Endodermal cell (in vitro differentiated cells): Measurements from ENCODE around the gene SRGAP2C. TPM values are rescaled to one million over a fixed set of nuclear protein-coding genes. Genes with fewer than 3 reads are reported as not detected.
"Not testable (repeated sequence)": the region's sequence is repeated elsewhere in the genome, so short reads cannot be mapped to it uniquely, and the experiment has no call there.

Source experiments
- DNase-seq: peaks from one replicate; pipeline ENCODE4 v3.0.0-alpha.2; 2017
- H3K27ac ChIP-seq: 2 replicates; pipeline ENCODE4 v1.5.1; 2013; ENCODE audit warnings: mild to moderate bottlenecking, low read depth, low read length, moderate library complexity
- H3K27me3 ChIP-seq: 2 replicates; pipeline ENCODE4 v1.6.1; 2013; ENCODE audit warnings: mild to moderate bottlenecking, low read length, moderate library complexity; ENCODE audit not compliant: insufficient read depth, control insufficient read depth, poor library complexity, severe bottlenecking
- H3K36me3 ChIP-seq: 2 replicates; pipeline ENCODE4 v1.7.0; 2013; ENCODE audit warnings: mild to moderate bottlenecking, low read length, moderate library complexity; ENCODE audit not compliant: control insufficient read depth, insufficient read depth
- H3K4me1 ChIP-seq: one replicate; pipeline ENCODE4 v1.7.0; 2013; ENCODE audit warnings: low read length; ENCODE audit not compliant: control insufficient read depth, insufficient read depth
- H3K4me3 ChIP-seq: 2 replicates; pipeline ENCODE4 v1.5.1; 2013; ENCODE audit warnings: mild to moderate bottlenecking, low read length, moderate library complexity
- H3K9ac ChIP-seq: 2 replicates; pipeline ENCODE4 v1.6.1; 2013; ENCODE audit warnings: mild to moderate bottlenecking, low read length, moderate library complexity; ENCODE audit not compliant: poor library complexity, severe bottlenecking; ENCODE audit errors: extremely low read depth
- H3K9me3 ChIP-seq: 2 replicates; pipeline ENCODE4 v1.6.1; 2013; ENCODE audit warnings: mild to moderate bottlenecking, low read length, moderate library complexity; ENCODE audit not compliant: control insufficient read depth
- H3K27ac Mint-ChIP-seq: 2 replicates; pipeline ENCODE4 v1.8.0; 2020; ENCODE audit warnings: mixed read lengths
- H3K27me3 Mint-ChIP-seq: 2 replicates; pipeline ENCODE4 v1.8.0; 2021; ENCODE audit warnings: mild to moderate bottlenecking, mixed read lengths; ENCODE audit not compliant: insufficient read depth
- H3K36me3 Mint-ChIP-seq: 2 replicates; pipeline ENCODE4 v1.8.0; 2020; ENCODE audit warnings: low read depth, mixed read lengths
- H3K4me1 Mint-ChIP-seq: 2 replicates; pipeline ENCODE4 v1.8.0; 2020; ENCODE audit warnings: mixed read lengths
- H3K4me3 Mint-ChIP-seq: 2 replicates; pipeline ENCODE4 v1.8.0; 2020; ENCODE audit warnings: mild to moderate bottlenecking, moderate library complexity, mixed read lengths
- H3K9me3 Mint-ChIP-seq: 2 replicates; pipeline ENCODE4 v1.8.0; 2020; ENCODE audit warnings: mild to moderate bottlenecking, mixed read lengths
- WGBS, 2 experiments: methylation state at CpG; one replicate each; pipeline versions ENCODE4 v1.1.5 to v1.1.7; 2013; ENCODE audit warnings: missing lambda C conversion rate in 2 of 2, mixed read lengths in 1 of 2; ENCODE audit not compliant: insufficient coverage in 1 of 2, insufficient read length in 1 of 2; 5-methylcytosine and 5-hydroxymethylcytosine counted together
- total RNA-seq, 2 donors: library from RNA; stranded (reverse); fragmentation: NEBNext Ultra II Directional in 1 of 2; extraction: Animal tissue kit (Norgen Biotek cat#: 25700) in 1 of 2; gene quantifications; 2 replicates in 1 of 2; 3 replicates in 1 of 2; pipeline ENCODE4 v1.2.1, GENCODE V29; 2021

Gene SRGAP2C
- total RNA-seq, 2 donors from 2014 or later = 42.4 to 56.0 TPM

DNA sequence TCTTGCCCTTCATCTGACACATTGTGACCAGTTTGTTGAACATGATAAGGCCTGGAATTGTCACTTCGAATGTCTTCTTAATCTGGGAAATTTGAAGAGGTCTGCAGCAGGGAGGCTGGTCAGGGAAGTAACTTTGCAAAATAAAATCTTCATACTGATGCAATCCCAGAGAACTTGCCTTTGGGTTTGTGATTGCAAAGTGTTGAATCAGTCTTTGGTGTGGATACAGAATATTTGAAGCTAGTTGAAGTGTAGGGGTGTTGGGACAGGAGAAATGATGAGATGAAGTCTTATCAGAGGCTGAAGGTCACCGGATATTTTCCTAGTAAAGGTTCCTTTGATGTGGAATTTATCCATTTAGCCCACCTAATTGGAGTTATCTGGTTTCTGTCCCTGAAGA, 42.1 kb downstream of the SRGAP2C start:
- H3K9ac ChIP-seq, H3K27me3 Mint-ChIP-seq, H3K4me1 Mint-ChIP-seq, H3K9me3 ChIP-seq, H3K27ac Mint-ChIP-seq, H3K4me3 Mint-ChIP-seq, DNase-seq, H3K36me3 Mint-ChIP-seq, H3K27me3 ChIP-seq, H3K4me3 ChIP-seq, H3K27ac ChIP-seq, H3K36me3 ChIP-seq, H3K9me3 Mint-ChIP-seq, H3K4me1 ChIP-seq: not testable (repeated sequence)
- WGBS, 2 experiments = no CpG with 5 or more reads among the region's 2 CpGs

DNA sequence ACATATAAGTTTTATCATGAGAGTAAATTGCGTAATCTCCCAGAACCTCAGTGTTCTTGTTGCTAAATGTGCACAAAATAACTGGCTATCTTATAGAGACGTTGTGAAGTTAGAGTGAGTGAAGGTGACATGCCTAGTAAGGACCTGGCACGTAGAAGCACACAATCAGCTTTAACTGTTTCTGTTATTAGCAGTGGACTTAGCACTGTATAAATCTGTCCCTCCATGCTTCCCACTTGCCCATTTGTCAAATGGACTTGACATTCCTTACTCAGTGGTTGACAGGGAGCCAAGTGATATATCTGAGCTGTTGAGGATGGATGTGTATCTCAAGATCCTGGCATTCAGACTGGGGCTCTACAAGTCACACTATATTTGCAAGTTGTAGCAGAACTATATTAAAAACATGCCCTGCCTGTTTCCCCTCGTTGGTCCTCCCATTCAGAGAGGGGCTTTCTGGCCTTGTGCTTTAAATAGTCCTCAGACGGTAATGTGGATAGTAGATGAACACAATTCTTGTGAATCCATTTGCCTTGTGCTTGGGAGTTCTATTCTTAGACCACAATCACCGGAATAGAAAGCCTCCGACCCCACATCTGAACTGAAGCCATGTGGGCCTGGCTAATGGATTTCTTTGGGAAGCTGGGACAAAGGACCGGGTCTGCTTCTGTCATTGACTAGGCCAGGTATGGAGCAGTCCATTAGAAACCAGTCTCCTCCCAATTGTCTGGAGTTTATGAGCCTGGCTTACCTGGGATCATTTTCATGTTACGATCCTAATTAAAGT, 43.0 kb downstream of the SRGAP2C start:
- not testable (repeated sequence) for H3K4me1 ChIP-seq, H3K36me3 Mint-ChIP-seq, H3K9me3 Mint-ChIP-seq, H3K4me1 Mint-ChIP-seq, H3K36me3 ChIP-seq, H3K27me3 Mint-ChIP-seq, H3K27ac Mint-ChIP-seq, H3K9me3 ChIP-seq, H3K9ac ChIP-seq, H3K4me3 ChIP-seq, H3K4me3 Mint-ChIP-seq, H3K27ac ChIP-seq, H3K27me3 ChIP-seq, DNase-seq
- 100% methylated on average over 1 of the region's 9 CpGs; no CpG with 5 or more reads in 1 of the 2 experiments for WGBS, 2 experiments

DNA sequence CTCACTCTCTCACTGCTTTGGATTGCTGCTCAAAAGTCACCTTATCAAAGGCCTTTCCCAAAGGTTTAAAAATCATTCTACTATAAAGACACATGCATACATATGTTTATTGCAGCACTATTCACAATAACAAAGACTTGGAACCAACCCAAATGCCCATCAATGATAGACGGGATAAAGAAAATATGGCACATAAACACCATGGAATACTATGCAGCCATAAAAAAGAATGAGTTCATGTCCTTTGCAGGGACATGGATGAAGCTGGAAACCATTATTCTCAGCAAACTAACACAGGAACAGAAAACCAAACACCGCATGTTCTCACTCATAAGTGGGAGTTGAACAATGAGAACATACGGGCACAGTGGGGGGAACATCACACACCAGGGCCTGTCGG, 45.9 kb downstream of the SRGAP2C start:
- not testable (repeated sequence) for H3K27ac Mint-ChIP-seq, H3K9me3 Mint-ChIP-seq, H3K27me3 Mint-ChIP-seq, H3K4me1 ChIP-seq, H3K27me3 ChIP-seq, H3K9ac ChIP-seq, H3K4me3 ChIP-seq, H3K4me3 Mint-ChIP-seq, H3K36me3 ChIP-seq, H3K27ac ChIP-seq, H3K36me3 Mint-ChIP-seq, DNase-seq, H3K4me1 Mint-ChIP-seq, H3K9me3 ChIP-seq
- 100% methylated on average over 1 of the region's 4 CpGs; no CpG with 5 or more reads in 1 of the 2 experiments for WGBS, 2 experiments

DNA sequence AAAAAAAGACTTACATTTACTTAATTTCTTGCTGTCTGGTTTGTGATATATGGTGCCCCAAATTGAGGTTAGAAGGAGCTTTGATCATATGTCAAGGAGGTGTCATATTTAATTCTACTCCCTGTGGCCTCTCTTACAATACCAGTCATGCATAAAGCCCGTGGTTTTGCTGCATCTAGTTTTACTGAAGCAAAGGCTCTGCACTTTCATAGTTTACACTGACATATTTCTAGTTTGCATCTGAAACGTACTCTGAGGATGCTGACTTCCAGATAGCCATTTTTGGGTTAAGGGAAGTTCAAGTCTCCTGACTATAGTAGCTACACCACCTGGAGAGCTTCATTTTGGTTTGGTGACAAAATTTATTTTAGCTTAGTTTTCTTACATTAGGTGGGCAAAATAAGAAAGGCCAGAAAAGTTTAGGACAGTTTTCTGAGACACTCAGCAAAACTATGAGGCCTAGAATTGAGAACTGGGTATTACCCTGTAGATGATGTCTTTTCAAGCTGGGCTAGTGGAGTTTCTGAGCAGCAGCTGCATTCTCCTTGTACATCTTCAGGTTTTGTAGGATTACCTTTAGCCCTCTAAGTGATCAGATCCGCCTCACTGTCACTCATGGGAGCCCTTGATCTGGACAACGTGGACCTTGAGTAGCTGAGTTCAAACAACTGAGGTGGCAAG, 47.8 kb downstream of the SRGAP2C start:
- H3K4me1 ChIP-seq, H3K27me3 Mint-ChIP-seq, H3K9me3 Mint-ChIP-seq, H3K36me3 ChIP-seq, DNase-seq, H3K9ac ChIP-seq, H3K36me3 Mint-ChIP-seq, H3K4me1 Mint-ChIP-seq, H3K27ac Mint-ChIP-seq, H3K4me3 ChIP-seq, H3K9me3 ChIP-seq, H3K27ac ChIP-seq, H3K4me3 Mint-ChIP-seq, H3K27me3 ChIP-seq: not testable (repeated sequence)
- 60 to 85% methylated on average over 1 of the region's 4 CpGs for WGBS, 2 experiments

DNA sequence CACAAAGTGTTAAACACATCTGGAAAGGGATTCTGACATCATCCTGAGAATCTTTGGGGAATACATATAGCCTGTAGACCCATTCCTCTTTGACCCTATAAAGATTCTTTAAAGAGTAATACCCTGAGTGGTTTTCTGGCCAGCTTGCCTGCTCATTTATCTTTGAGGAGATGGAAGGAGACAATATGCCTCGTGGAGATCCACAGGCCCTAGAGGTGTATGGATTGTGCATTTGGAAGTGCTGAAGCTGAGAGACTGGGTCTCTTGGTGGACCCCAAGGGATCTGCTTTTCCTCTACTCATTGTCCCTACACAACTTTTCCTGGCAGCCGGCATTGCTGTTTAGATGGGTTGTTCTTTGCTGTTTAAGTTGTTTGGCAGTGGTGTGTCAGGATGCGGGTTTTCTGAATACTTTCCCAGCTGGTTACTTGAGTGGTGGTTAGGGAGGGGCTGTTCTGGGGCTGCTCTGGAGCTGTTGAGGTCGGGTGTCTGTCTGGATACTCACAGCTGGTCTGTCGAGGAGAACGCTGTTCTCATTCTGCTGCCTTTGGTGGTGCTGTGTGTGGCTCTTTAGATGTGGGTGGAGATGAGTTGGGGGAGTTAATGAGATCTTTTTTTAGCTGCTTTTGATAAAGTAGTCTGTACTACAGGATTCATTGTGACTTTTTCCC, 49.5 kb downstream of the SRGAP2C start:
- not testable (repeated sequence) for H3K9me3 Mint-ChIP-seq, H3K9ac ChIP-seq, H3K4me3 Mint-ChIP-seq, DNase-seq, H3K4me1 Mint-ChIP-seq, H3K4me1 ChIP-seq, H3K27ac Mint-ChIP-seq, H3K9me3 ChIP-seq, H3K4me3 ChIP-seq, H3K27me3 ChIP-seq, H3K36me3 ChIP-seq, H3K27ac ChIP-seq, H3K36me3 Mint-ChIP-seq, H3K27me3 Mint-ChIP-seq
- WGBS, 2 experiments = no CpG with 5 or more reads among the region's 6 CpGs

DNA sequence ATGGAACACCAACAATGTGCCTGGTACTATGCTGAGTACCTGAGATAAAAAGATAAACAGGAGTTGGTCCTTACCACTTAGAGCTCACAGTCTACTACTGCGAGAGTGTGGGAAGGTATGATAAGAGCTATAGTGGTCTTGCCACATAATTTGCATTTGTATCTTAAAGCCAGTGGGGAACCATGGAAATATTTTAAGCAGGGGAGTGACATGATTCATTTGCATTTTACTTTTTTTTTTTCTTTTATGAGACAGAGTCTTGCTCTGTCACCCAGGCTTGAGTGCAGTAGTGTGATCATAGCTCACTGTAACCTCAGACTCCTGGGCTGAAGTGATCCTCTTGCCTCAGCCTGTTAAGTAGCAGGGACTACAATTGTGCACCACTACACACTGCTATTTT, 53.6 kb downstream of the SRGAP2C start:
- not testable (repeated sequence) for H3K4me3 ChIP-seq, H3K9me3 Mint-ChIP-seq, H3K4me3 Mint-ChIP-seq, H3K36me3 Mint-ChIP-seq, DNase-seq, H3K27ac ChIP-seq, H3K4me1 Mint-ChIP-seq, H3K27ac Mint-ChIP-seq, H3K36me3 ChIP-seq, H3K27me3 ChIP-seq, H3K9me3 ChIP-seq, H3K9ac ChIP-seq, H3K4me1 ChIP-seq, H3K27me3 Mint-ChIP-seq
- 70% methylated on average over 1 of the region's 1 CpG; no CpG with 5 or more reads in 1 of the 2 experiments for WGBS, 2 experiments
